SK-N-SH treated with all-trans-retinoic acid at 6 μM for 48 hours (cell line): ENCODE data around the gene COL6A5.

ENCODE experiments used
- CREB5 ChIP-seq: fragments of 250-450 bp; sonication (Bioruptor Pico); IDR thresholded peaks from 2 replicates; pipeline ENCODE4 v1.5.1; 2020; ENCODE audit warnings: low read depth, mild to moderate bottlenecking, moderate library complexity
- ISL1 ChIP-seq: fragments of 250-450 bp; sonication (Bioruptor Pico); IDR thresholded peaks from 2 replicates; pipeline ENCODE4 v2.1.2; 2022; ENCODE audit warnings: mild to moderate bottlenecking, moderate library complexity
- OSR1 ChIP-seq: fragments of 250-450 bp; sonication (Bioruptor Pico); IDR thresholded peaks from 2 replicates; pipeline ENCODE4 v1.8.0; 2022; ENCODE audit warnings: moderate library complexity, mild to moderate bottlenecking, inconsistent platforms
- RARB ChIP-seq: fragments of 250-450 bp; sonication (Bioruptor Pico); IDR thresholded peaks from 2 replicates; pipeline ENCODE4 v1.8.0; 2021; ENCODE audit warnings: mild to moderate bottlenecking, moderate library complexity
- SNAI2 ChIP-seq: fragments of 250-450 bp; sonication (Bioruptor Pico); IDR thresholded peaks from 2 replicates; pipeline ENCODE4 v1.5.0; 2020; ENCODE audit warnings: mild to moderate bottlenecking, moderate library complexity
- TSHZ2 ChIP-seq: fragments of 250-450 bp; sonication (Bioruptor Pico); IDR thresholded peaks from 2 replicates; pipeline ENCODE4 v1.5.0; 2020; ENCODE audit warnings: mild to moderate bottlenecking, moderate library complexity
- ZFP3 ChIP-seq: fragments of 250-450 bp; sonication (Bioruptor Pico); IDR thresholded peaks from 2 replicates; pipeline ENCODE4 v1.5.0; 2020; ENCODE audit warnings: mild to moderate bottlenecking, moderate library complexity
- TF ChIP-seq, protein P1 (sequence below): fragments of 250-450 bp; sonication (Bioruptor Pico); IDR thresholded peaks from 2 replicates; pipeline ENCODE4 v1.5.1; 2021; ENCODE audit warnings: mild to moderate bottlenecking, moderate library complexity
- TF ChIP-seq, protein P2 (sequence below): fragments of 250-450 bp; sonication (Bioruptor Pico); IDR thresholded peaks from 2 replicates; pipeline ENCODE4 v1.8.0; 2021; ENCODE audit warnings: low read depth, mild to moderate bottlenecking, moderate library complexity, borderline replicate concordance

- TF ChIP-seq, protein P1, sequence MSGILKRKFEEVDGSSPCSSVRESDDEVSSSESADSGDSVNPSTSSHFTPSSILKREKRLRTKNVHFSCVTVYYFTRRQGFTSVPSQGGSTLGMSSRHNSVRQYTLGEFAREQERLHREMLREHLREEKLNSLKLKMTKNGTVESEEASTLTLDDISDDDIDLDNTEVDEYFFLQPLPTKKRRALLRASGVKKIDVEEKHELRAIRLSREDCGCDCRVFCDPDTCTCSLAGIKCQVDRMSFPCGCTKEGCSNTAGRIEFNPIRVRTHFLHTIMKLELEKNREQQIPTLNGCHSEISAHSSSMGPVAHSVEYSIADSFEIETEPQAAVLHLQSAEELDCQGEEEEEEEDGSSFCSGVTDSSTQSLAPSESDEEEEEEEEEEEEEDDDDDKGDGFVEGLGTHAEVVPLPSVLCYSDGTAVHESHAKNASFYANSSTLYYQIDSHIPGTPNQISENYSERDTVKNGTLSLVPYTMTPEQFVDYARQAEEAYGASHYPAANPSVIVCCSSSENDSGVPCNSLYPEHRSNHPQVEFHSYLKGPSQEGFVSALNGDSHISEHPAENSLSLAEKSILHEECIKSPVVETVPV (CRISPR knock-in tag), result no peak
- TF ChIP-seq OSR1 (CRISPR knock-in tag) (no peak), CREB5 (CRISPR knock-in tag) (no peak), ZFP3 (CRISPR knock-in tag) (no peak), TSHZ2 (no peak), RARB (no peak), ISL1 (CRISPR knock-in tag) (no peak), SNAI2 (no peak)
- TF ChIP-seq, protein P2, sequence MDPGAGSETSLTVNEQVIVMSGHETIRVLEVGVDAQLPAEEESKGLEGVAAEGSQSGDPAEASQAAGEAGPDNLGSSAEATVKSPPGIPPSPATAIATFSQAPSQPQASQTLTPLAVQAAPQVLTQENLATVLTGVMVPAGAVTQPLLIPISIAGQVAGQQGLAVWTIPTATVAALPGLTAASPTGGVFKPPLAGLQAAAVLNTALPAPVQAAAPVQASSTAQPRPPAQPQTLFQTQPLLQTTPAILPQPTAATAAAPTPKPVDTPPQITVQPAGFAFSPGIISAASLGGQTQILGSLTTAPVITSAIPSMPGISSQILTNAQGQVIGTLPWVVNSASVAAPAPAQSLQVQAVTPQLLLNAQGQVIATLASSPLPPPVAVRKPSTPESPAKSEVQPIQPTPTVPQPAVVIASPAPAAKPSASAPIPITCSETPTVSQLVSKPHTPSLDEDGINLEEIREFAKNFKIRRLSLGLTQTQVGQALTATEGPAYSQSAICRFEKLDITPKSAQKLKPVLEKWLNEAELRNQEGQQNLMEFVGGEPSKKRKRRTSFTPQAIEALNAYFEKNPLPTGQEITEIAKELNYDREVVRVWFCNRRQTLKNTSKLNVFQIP (CRISPR knock-in tag), result no peak
Measured at GRCh38 chr3:130404401-130404800, 58.9 kb downstream of the COL6A5 start.
